ENCODE data around the gene TRAK1.
A peak's percentile ranks its signal among the peaks of the same experiment; 100 is the strongest.
"Not testable (repeated sequence)": the region's sequence is repeated elsewhere in the genome, so short reads cannot be mapped to it uniquely, and the experiment has no call there.

Gene TRAK1
- total RNA-seq, result 20.9 to 121 (median 90.5) reads per million in 17 experiments

DNA sequence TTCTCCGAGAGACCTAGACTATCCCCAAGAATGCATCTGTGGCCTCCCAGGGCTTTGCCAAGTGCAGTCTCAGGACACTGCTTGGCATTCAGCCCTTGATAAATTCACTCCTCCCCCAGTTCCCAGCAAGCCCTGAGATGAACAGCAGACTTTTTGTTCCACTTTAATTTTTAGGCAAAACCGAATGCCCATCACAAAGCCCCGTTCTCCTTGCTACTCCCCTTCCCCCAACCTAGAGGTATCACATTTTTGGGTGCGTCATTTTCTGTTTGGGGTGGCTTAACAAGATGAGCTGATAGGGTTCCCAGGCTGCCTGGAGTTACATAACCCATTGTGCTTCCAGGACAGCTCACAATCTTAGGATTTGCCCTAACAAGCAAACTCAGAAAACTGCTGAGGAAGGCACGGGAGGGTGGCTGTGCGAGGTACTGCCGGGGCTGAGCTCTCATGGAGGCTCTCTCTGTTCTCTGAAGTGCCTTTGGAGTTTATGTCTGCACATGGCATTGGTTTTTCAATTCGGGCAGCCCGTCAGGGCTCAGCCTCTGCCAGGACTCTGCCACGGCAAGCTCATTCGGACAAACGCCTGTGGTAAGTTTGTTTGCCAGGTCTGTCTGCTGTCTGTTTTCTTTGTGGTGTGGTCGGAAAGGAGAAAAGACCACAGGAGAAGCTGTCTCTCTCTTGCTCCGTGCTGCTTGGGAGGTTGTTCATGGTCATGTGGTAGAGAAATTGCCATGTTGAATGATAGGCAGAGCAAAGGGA lies at the start of gene TRAK1:
TSS of gene TRAK1 (plus strand) at position 385 of the 759 bp plus-strand sequence. CDS start at position 498, 113 bp downstream.
- DNase-seq, result no peak

GRCh38 chr3:42042747-42043098 lies 48.4 kb upstream of the TRAK1 start:
- DNase-seq, result no peak

DNA sequence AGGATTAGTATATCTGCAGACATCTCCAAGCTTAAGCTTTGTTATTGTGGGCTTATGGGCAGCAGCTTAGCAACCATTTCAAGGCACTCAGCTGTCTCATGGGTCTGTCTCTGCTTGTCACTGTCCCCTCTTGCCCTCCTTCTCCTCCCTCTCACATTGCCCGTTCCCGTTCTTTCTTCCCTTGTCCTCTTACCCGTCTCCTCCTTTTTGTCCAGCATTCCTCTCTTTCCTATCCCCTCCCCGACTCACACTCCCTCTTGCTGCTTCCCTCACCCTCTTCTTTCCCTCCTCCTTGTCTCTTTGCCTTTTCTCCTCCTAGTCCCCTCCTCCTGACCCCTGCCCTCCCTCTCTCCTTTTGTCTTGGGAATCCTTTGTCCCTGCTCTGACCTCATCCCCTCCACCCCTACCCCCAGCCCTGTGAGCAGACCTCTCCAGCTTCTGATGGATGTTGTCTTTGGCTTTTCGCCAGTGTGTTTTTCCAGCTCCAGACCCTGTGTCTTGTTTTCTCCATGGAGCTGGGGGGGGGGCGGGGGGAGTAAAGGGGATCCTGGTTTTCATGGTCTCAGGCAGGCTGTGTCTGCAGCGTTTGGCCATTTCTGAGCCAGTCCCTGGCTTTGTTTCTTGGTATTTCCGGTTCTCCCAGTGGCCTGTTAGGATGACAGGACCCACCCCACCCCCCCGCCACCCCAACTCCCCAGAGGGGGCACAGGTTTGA lies 47.9 kb upstream of the TRAK1 start:
- no peak for DNase-seq

DNA sequence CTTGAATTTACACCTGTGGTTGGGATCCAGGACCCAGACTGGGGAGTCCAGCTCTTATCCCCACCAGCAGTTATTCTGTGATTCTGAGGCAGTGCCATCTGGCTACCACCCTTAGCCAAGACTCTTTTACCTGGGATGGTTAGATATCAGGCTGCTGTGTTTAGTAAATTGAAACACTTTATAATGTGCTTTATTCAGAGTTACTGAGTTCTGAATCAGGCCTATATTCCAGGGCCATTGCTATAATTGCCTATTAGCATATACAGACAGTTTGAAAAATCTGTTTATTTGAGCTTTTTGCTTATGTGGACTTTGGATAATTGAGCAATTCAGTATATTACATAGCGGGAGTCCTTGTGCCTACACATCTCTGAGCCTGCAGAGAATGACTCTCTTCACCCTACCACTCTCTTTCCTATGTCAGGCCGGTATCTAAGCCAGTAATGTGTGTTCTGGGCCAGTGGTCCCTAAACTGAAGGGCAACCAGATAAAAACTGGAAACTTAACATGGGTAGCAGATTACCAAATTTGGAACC lies 45.4 kb upstream of the TRAK1 start:
- peak in 1 of 4 experiments; percentile 32 for DNase-seq

DNA sequence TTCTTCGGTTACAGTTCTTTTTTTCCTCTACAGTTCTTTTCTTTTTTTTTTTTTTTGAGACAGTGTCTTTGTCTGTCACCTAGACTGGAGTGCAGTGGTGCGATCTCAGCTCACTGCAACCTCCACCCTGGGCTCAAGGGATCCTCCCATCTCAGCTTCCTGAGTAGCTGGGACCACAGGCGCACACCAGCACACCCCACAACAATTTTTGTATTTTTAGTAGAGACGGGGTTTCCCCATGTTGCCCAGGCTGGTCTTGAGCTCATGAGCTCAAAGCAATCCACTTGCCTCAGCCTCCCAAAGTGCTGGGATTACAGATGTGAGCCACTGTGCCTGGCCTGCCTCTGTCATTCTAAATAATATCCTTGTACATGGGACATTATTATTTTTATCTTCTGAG lies 42.6 kb upstream of the TRAK1 start:
- DNase-seq, result not testable (repeated sequence)

DNA sequence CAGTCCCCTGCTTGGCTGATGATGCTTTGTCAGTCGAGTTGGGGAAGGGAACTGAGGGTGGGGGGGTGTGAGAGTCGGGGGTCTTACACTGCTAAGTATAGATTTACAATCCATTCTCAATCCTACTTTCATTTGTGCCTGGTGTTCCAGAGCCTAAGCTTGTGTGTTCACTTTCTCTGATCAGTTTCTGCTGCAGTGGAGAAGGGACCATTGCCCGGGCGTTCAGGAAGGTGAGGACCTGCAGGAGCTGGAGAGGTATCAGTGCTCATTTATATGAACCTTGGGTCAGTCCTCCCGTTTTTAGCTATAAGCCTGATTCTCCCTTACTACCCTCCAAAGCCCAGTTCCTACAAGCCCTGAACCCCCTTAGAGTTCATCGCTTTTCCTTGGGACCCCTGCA lies 41.0 kb upstream of the TRAK1 start:
- DNase-seq, result no peak

DNA sequence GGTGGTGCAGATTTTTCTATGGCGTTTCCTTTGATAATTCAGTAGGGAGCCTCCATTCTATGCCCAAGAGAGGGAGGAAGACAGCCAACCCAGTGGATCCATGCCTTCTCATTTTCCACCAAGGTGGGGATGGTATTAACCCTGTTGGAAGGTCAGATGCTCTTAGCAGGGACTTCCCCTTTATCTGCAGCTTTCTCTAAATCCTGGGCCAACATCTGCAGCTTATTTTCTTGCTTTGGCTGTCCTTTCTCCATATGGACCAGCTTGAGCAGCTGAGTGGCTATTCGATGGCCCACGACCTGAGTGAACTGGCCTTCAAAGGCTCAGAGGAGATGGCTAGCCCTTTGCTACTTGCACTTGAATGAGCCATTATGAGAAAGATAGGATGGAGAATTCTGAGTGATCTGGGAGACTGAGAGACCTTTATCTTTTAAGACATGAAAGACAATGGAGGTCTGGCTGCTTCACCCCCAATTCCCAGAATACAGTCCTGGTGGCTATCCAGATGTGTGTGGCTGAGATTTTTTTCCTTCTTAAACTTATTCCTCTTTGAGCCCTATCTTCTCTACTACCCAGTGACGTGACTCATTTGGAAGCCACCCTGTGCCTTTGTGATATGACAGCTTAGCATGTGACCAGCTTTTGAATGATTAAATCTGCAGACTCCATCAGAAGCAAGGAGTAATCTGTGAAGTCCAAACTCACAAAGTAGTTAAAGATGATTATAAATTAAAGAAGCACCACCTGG lies 39.6 kb upstream of the TRAK1 start:
- peak in 3 of 4 experiments; percentile 48 to 67 (median 62) for DNase-seq

- DNase-seq, result no peak
Observed at GRCh38 chr3:42052132-42052483, 39.0 kb upstream of the TRAK1 start.

GRCh38 chr3:42052484-42053351 lies 38.4 kb upstream of the TRAK1 start:
- no peak for DNase-seq

- DNase-seq, result no peak
Observed at GRCh38 chr3:42053476-42053875, 37.7 kb upstream of the TRAK1 start.

DNA sequence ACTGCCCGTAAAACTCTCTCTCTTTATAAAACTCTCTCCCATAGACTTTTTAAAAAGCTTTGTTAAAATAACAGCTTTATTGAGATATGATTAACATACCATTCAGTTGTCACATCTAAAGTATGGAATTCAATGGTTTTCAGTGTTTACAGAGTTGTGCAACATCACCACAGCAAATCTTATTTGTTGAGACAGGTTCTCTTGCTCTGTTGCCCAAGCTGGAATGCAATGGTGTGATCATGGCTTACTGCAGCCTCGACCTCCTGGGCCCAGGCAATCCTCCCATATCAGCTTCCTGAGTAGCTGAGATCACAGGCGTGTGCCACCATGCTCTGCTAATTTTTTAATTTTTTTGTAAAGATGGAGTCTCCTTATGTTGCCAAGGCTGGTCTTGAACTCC lies 35.9 kb upstream of the TRAK1 start:
- no peak for DNase-seq

GRCh38 chr3:42056840-42057239 lies 34.3 kb upstream of the TRAK1 start:
- no peak for DNase-seq

DNA sequence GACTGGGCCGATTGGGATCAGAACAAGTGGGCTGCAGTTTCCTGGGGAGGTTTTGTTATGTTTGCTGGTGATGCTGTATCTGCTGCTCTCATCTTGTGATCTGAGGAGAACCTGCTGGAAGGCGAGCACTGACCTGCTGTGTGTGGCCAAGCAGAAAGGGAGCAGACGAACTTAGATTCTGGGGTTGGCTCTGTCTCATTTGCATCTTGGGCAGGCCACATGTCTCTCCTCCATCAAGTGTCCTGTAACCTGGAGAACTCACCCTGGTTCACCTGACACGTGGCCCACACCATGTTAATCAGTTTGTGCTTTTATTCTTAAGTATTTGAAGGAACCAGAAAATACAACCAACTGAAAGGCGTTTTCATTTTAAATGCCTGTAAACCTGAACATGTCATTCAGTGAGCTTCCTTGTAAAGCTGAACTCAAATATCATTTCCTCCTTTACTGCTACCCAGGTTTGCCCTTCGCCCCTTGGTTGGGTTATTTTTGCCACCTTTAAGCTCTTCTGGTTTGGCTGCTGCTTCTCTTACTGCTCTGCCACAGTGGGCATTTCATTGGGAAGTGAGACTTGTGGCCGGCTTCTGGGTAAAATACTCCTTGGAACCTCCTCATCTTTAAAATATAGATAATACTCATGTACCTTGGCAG lies 33.5 kb upstream of the TRAK1 start:
- DNase-seq, result no peak

DNA sequence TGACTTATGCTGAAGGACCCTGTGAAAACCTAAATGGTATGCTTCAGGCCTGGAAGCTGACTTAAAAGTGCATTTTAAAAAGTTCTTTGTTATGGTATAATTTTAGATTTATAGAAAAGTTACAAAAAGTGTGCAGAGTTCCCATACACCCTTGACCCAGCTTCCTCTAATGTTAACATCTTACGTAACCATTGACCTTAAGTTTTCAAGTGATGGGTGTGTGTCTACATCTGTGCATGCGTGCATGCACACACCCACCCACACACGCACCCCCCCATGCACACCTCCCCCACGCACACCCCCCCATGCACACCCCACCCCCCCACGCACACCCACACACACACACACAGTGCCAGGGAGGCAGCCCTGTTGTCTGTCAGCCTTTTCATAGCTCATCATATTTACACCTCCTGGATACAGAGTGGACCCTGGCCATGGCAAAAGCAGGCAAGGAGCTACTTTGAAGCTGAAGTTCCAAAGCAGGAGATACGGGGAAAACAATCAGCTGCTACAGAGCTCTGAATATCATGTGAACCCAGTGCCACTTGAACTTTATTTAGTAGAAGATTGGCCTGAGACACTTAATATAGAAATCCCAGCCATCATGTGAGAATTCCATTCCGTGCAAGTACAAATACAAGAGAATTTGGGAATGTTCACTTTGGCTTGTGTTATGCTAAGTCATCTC lies 30.0 kb upstream of the TRAK1 start:
- peak; percentile 26 to 72 (median 55) for DNase-seq

DNA sequence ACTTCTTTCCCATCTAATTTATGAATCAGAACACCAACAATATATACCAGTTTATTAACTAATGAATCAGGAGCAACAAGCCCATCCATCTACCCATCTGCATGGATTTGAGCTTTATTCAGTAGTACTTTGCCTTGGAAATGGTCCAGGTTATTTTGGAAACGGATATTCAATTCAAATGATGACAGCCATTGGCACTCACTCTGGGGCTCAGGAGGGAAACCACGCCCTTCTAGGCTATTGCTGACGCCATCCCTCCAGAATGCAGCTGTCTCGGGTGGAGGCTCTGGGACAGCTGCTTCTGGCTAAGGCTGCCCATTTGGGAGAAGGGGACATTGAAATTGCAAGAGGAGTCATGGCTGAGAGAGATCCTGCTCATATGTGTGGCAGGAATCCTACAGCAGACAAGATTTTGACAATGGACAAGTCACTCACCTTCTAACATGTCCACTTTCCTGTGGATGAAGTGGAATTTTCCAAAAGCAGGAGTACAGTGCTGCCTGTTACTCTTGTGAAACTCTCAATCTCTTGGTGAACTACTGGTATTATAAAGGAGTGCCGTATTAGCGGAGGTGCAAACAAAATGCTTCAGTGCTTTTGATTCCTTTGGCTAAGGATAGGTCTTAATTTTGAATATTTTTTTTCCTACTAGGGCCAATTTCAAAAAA lies 29.3 kb upstream of the TRAK1 start:
- peak; percentile 26 to 56 (median 49) for DNase-seq

DNA sequence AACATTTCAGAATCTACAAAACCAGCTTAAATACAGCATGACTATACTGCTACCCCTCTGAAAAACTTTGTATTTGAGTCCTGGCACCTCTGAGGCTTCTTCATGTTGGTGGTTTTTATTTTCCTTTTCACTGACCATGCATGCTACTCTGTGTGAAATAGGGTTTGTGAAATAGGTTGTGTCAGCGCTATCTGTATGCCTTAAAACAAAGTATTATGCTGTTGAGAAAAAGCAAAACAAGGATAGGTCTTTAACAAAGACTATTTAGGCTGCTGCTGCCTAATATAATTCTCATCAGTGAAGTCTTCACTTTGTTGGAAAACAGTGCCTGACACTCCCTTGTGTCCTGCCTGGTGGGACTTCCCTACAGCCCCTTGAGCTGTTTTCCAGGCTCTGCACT lies 28.7 kb upstream of the TRAK1 start:
- DNase-seq, result no peak

DNA sequence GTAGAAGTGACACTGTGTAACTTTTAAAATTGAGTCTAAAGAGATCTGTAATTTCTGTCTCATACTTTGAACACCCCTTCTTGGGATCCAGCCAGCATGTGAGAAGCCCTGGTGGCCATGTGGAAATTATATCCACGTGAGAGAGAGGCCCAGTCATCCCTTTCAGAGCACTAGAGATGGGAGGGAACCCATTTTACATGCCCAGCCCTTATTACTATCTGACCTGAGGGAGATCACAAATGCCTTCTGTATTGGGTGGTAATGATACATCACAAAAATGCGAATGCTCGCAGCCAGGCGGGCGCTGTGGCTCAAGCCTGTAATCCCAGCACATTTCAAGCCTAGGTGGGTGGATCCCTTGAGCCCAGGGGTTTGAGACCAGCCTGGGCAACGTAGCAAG lies 27.3 kb upstream of the TRAK1 start:
- DNase-seq, result peak in 2 of 4 experiments; percentile 16 to 31

DNA sequence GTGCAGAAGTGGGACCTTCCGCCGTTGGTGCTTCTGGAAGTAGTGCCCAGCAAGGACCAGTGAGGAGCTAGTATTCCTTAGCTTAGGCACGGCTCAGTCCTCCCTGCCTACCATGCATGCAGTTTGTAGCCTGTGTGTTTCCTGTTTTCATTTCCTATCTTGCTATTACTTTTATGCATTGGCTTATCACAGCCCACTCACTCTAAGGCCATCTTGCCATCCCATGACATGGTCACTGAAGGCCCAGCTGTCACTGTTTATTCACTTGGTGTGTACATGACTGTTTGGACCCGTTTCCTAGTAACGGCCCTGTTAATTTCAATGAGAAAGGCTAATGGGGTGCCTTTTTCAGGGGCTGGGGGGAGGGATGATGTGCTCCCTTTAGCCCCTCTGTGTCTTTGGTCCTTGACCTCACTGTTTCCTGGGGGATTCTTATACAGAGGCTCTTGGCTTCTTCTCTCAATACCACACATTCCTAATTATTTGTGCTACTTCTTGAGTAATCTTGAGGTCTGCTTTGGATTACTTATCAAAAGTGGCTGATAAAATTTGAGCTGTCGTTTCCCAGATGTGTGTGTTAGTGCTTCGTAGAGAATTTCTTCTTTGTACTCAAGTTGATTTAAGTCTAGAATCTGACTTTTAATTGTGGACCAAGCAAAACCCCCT lies 24.5 kb upstream of the TRAK1 start:
- peak; percentile 58 to 81 (median 60) for DNase-seq

DNA sequence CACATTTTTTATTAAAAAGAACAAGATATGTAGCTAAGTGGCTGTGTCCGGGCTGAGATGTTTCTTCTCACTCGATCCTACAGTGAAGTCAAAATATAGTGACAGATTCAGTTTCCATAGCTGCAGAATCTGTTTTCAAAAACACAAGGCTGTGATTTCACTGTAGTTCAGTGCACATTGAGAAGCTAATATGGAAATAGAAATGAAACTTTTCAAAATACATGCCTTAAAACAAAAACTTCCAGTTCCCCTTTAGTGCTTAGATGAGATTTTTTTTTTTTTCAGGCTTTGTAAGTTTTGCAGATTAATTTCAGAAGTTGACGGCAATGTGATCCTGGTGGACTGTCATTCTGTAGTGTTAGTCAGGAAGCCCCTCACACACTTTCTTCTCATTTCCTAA lies 23.8 kb upstream of the TRAK1 start:
- peak; percentile 60 to 90 (median 72) for DNase-seq

Data from suppressor macrophage (primary cell).